22Rv1 (cell line): Measurements from ENCODE around the gene ABHD4.

Experiments used
- ZFX ChIP-seq: fragments of 450-650 bp; IDR thresholded peaks from 2 replicates; pipeline ENCODE4 v1.6.1; 2017; ENCODE audit warnings: antibody characterized with exemption, borderline replicate concordance
- TF ChIP-seq, protein P1 (sequence below): fragments of 450-650 bp; IDR thresholded peaks from 2 replicates; pipeline ENCODE4 v1.5.1; 2017; ENCODE audit warnings: mild to moderate bottlenecking

DNA sequence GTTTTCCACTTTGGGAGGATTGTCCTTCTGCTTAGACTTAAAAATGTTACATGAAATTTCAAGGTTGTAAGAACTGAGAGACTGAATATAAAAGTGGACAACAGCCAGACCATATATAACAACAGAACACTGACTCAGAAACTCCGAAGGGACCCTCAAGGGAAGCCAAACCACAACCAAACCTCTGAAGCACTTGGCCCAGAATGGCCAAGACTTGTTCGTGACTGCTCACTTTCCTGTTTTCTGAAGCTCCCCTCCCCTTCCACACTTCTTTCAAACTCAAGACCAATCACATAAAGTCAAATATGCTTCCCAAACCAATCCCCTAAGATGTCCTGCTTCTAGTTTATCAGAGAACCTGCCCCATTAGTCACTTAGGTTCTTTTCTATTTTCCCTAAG, 32.4 kb downstream of the ABHD4 start:
- TF ChIP-seq, protein P1, sequence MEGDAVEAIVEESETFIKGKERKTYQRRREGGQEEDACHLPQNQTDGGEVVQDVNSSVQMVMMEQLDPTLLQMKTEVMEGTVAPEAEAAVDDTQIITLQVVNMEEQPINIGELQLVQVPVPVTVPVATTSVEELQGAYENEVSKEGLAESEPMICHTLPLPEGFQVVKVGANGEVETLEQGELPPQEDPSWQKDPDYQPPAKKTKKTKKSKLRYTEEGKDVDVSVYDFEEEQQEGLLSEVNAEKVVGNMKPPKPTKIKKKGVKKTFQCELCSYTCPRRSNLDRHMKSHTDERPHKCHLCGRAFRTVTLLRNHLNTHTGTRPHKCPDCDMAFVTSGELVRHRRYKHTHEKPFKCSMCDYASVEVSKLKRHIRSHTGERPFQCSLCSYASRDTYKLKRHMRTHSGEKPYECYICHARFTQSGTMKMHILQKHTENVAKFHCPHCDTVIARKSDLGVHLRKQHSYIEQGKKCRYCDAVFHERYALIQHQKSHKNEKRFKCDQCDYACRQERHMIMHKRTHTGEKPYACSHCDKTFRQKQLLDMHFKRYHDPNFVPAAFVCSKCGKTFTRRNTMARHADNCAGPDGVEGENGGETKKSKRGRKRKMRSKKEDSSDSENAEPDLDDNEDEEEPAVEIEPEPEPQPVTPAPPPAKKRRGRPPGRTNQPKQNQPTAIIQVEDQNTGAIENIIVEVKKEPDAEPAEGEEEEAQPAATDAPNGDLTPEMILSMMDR = no peak
- TF ChIP-seq ZFX = no peak
